Kidney capillary endothelial cell (primary cell): ENCODE measurements around the gene IRX3.

ENCODE experiments used
- DNase-seq: peaks from one replicate; pipeline ENCODE4 v3.0.0-alpha.2; 2018; ENCODE audit warnings: low spot score

The IRX3 gene

DNA sequence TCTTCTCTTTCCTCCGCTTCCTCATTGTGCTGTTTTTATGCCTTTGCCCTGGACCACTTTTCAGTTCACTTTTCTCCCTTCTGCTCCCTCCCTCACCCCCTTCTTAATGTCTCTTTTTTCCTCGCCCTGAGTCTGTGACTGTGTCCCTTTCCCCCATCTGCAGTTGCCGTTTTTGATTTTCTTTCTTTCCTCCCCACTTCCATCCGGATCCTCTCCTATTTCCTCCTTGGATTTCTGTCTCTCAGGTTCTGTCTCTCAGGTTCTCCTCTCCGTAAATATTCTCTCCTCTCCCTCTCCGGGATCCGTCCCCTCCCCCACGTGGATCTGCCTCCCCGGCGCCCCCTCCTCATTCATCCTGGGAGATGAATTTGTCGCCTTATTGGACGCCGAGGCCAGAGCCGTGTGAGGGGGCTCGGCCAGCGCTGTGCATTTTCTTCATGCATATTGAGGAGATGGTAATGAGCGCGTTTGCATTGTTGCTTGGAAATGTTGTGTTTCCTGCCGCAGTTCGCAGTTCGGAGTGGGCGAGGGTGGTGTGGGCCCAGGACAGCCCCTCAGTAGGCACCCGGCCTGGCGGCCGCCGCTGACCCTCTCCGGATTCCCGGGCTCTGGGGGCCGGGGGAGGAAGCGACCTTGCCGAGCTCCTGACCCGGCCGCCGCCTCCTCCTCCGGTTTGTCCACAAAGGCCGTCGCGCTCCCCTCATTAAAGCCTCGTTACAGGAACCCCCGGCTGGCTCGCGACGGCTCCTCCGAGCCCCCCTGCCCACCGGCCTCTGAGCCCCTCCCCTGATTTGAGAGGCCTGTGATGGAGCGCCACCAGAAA is 4.5 kb upstream of the IRX3 start:
- DNase-seq: no peak

DNA sequence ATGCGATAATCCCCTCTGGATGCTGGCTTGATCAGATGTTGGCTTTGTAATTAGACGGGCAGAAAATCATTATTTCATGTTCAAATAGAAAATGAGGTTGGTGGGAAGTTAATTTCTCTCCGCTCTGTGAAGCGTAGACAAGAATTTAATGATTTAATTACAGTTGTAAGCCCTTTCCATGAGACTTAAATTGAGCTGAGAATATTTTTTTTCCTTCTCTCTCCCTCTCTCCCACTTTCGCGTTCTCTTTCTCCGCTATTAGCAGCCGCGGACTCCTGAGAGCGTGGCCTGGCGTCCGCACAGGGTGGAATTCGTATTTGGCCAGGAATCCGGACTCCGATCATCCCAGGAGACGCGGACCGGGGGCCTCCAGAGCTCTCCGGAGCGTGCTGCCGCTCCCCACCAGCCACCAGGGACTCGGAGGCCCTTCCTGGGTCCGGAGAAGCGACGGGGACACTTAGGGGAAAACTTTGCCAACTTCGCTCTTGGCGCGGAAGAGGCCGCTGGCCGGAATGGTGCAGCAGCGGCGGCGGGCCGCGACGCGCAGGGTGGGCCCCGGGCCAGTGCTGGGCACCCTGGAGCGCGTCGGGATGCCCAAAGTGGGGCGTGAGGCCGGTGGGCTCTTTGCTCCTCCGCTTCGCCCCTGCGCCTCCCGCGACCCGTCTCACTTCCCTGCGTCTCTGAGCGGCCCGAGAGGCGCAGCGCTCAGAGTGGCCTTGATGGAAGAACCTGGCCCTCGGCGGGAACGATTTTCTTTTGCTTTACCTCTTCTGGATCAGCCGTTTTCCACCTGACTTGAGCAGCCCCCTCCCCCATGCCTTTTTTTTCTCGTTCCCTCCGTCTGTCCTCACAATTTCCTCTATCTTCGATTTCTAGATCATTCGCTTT is 3.6 kb upstream of the IRX3 start:
- DNase-seq: no peak

DNA sequence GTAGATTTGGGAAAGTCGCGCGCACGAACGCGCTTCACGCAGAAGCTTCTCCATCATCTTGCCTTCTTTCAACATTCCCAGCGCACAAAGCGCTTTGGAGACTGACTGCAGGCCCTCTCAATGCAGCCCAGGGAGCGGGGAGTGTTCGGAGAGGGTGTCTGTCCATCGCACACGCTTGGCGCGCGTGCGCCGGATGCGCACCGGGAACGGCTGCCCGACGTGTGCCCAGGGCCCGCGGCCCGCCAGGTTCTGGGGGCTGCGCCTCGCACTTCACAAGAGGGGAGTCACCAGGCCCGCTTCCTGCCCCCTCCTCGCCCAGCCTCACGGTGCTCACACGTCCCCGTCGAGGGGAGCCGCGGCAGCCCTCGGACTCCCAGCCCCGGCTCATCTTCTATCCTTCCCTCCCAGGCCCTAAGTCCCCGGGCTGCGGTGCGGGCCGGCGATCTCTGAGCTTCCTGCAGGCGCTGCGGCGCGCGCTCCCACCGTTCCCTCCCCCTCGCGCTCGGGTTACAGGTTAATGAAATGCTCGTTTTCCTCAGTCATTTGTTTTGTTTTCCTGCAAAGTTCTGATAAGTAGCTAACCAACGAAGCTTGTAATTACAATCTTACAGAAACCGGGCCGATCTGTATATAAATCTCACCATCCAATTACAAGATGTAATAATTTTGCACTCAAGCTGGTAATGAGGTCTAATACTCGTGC is 2.8 kb upstream of the IRX3 start:
- no peak for DNase-seq

DNA sequence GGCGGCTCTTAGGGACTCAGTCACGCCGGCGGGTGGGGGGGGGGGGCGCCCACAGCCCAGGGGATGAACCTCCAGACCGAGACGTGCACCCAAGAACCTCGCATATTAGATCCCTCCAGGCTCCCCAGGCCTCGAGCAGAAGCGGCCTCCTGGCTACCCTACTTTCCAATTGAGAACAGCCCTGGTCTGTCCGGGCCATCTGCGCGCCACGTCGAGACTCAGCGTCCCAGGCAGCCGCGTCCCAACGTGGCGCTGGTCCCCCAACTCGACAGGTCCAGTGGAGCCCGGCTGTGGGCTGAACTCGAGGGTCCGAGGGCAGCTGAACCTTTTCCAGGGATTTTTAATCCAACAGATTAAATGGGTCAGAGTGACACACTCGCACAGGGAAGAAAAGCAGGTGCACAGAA is 2.3 kb upstream of the IRX3 start:
- no peak for DNase-seq

DNA sequence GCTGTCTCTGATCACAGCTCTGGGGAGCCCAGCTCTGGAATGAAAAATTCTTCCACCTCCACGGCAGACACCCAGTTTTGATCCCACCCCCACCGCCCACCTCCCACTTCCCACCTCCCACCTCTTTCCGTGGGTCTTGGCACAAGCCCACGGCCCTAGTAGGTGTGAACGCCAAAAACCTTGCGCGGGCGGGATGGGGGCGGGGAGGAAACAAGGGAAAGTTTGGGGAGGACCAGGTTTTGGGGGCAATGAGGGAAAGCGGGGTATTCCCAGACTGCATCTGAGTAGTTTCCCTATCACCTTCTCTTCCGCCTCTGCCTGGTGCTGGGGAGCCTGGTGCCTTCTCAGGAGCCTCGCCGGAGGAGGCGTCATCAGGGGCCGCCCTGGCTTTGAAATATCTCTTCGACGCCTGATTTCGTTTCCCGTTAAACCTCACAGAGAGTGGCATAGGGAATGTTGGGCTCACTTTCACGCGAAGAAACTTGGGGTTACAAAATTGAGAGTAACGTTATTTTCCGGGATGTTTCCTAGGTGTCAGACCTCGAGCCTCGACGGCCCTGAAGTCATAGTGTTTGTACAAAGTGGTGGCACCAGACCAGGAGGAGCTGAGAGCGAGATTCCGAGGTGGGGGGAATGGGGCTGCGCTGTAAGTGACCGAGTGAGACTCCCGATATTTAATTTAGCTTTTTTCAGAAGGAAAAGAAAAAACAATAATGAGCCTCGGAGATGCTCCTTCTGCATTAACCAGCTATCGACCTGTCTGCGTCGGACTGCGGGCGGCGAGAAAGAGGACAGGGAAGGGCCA is 1.6 kb upstream of the IRX3 start:
- DNase-seq: no peak

DNA sequence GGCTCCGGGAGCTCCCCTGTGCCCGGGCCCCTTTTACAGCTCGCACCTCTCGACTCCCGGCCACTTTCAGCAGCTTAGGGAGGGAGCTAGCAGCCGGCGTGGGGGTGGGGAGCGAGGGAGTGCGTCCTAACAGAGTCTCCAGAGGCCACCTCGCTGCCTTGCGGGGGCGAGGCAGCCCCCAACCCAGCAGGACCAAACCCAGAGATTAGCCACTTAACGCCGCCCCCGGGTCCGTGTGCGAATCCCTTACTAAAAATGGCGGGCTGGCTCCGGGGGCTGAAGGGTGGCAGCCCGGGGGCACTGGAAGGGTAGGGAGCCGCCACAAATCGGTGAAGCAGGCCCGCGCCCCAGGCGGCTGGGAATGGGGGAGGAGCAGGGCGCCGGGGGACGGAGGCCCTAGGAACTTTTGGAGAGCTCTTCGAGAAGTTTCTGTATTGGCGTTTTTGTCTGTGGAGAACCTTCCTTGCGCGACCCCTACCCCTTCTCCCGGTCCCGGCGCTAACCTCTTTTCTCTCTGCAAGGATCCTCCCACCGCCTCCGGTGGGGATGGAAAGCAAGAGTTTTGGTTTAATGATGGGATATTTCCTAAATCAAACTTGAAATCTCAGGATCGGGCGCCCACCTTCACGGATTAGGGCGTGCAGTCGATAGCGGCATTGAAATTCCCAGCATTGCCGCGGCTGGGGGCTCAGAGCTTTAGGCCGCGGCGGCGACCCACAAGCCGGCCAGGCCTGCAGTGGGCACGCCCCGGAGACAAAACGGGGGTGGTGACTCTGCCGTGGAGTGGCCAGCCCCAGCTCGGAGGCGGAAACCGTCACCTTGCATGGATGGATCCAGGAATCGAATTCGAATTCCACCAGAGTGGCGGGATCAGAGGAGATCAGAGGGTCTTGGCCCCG is 793 bp upstream of the IRX3 start:
- no peak for DNase-seq

DNA sequence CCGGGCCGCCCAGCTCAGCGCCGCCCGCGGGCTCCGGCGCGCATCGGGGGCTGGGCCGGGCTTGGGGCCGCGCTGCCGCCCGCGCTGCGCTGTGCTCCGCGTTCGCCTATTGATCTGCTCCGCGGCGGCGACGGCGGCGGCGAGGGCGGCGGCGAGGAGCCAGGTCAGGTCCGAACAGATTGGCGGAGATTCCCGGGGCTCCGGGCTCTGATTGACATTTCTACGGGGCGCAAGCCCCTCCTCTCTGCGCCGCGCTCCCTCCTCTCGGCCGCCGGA is 559 bp downstream of the IRX3 start:
- no peak for DNase-seq

DNA sequence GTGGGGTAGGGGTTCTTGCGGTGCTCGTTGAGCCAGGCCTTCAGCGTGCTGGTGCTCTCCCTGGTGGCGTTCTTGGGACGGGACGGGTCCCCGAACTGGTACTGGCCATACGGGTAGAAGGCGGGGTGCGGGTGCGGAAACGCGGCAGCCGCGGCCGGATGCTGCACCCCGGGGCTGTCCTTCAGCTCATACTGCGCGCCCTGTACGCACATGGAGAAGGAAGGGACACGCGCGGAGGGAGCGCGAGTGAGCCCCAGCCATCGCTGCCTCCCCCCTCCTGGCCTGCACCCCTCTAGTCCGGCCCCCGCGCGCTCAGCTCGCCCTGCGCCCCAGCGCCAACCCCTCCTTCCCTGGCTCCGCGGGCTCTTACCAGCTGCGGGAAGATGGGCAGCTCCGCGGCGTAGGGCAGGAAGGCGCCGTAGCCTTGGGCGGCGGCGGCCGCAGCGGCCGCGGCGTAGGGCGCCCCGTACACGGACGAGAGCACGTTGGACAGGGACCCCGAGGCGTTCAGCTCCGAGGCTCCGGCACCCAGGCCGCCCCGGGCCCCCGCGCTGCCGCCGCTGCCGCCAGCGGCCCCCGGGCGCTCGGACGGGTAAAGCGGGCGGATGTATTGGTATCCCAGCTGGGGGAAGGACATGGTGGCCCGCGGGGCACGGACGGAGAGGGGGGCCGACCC is 1.0 kb downstream of the IRX3 start:
- no peak for DNase-seq

DNA sequence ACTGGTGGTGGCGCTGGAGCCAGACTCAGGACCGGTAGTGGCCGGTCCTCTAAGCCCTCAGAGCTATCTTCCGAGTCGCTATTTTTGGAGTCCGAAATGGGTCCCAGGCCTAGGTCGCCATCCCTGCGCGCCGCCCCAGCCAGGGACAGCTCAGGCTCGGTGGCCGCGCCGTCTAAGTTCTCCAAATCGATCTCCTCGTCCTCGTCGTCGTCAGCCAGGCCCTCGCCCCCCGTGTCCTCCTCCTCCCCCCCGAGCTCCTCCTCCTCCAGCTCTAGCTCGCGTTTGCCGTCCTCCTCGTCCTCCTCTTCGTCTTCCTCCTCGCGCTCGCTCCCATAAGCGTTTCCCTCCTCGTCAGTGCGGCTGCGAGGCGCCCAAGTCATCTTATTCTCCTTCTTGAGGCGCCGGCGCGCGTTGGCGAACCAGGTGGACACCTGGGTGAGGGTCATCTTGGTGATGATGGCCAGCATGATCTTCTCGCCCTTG is 1.6 kb downstream of the IRX3 start:
- no peak for DNase-seq

DNA sequence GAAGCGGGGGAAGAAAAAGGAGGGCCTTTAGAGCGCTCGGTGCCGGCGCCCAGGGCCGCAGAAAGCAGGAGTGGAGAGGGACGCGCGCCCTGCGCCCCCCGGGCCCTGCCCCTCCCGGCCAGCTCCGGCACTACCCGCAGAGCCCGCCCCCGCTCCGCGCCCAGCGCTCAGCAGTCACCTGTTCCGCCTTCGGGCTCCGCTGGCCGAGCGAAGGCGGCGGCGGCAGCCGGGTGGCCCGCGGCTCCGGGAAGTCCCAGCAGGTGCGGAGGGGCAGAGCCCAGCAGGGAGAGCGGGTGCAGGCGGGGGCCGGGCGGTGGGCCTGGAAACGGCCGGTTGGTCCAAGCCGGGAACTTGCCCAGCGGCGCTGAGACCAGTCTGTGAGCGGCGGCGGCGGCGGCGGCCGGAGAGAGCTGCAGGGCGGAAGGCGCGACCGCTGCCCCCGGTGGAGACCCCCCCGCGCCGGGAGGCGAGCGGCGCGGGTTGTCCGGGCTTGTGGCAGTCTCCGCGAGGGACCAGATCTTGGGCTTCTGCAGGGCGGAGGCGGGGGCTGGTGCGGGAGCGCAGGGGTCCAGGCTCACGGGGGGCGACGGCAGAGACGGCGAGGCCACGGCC is 2.2 kb downstream of the IRX3 start:
- no peak for DNase-seq

DNA sequence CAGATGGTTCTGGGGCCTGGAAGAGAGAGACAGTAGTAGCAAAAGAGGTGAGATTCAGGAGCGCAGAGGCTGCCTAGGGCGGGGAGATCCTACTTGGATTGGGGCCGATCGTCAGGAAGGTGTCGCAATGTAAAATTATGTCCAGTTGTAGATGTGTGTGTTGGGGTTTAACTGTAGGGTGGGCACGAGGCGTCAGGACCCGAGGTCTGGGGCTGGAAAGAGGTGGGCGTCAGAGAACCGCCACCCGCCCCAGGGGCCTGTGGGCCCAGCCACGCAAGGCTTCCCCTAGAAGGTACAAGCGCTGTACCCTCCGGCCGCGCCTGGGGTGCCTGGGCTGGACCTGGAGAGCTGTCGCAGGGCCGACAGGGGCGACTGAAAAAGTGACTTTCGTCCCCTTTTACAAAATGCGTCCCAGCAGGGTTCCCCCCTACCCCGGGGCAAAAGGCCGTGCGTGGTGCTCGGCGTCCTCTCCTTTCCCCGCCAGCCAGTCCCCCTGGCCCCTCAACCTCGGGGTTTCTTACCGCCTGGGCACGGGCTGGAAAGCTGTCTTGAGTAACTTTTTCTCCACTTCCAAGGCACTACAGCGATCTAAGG is 2.8 kb downstream of the IRX3 start:
- DNase-seq: no peak

DNA sequence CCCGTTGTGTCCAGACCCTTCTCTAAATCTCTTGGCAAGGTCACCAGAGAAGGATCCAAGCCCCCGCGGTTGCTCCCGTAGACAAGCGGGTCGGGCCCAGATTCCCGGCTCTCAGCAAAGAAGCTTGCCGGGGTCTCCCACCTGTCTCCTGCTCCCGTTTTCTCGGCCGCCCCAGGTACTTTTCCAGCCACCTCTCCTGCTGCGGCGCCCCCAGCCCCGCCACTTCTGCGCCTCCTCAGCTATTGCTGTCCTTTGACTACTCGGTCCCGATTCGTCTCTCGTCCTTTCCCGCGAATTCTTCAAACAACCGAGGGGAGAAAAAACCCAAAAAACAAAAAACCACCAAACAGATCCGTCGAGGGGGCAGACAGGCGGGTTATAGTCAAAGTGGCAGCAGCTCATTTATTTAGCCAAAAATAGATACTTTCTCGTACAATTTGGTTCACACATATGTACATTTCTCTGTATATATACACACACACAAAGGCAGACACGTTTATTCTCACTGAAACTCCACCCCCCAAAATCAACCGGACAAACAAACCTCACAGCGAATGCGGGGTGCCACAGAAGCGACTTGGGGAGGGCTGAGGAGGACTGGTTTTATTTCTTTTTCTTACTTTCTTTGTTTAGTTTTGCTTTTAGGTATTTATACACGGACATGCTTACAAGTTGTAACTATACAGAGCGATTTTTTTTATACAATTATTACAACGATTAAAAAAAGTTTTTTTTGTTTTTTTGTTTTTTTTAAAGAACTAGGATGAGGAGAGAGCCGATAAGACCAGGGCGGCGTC is 3.5 kb downstream of the IRX3 start:
- no peak for DNase-seq

DNA sequence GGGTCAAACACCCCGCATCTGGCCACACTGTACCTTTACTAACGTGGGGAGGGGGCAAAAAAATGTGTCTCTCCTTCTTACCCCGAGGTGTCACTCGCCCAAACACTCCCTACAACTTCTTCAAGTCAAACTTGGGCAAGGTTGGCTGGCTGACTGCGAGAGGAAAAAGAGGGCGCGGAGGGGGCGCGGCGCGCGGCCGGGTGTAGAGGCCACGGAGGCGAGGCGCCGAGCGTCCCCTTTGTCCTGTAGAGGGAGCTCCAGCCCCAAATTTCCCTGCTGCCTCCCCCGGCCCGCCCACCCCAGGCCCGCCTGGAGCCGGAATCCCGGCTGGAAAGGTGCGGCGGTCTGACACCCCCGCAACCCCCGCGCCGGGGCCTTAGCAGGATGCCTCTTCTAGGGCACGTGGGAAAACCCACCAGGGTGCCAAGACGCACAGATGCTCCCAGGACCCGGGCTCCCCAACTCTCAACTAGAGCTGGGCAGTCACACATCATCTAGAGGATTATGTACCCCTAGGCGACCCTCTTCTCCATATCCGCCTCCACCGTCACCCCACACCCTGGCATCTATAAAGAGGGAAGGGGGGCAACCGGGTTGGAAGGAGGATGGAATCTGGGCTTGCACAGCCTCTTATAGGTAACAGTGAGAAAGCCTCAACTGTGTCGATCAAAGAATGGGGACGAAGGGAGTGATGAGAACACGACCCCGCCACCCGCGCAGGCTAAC is 4.2 kb downstream of the IRX3 start:
- no peak for DNase-seq

DNA sequence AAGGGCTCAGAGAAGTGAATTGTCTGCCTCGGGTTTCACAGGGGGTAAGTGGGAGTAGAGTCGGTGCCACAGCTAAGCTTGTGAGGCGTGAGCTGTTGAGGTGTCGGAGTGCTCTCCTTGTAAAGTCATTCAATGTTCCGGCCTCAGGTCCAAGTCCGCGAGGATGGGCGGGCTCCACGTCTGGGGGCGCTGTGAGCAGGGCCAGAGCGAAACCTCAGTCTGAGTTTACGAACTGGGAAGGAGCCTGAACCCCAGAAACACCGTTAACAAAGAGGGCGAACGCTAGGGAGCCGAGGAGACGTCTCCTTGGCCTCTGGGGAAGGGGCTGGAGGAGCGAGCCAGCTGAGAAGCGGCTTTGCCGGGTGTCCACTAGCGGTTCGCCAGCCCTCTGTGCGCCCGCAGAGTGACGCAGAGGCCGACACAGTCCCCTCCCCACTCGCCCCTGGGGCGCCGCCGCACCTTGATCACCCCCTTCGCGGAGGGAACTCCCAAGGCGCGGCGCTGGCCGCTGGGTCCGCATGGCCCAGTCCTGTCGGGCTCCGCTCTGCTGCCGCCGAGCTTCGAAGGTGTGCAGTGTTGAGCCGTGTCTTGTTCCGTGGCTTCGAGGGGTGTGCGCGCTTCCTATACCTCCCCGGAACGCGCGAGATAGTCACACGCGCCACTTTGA is 4.9 kb downstream of the IRX3 start:
- DNase-seq: no peak

DNA sequence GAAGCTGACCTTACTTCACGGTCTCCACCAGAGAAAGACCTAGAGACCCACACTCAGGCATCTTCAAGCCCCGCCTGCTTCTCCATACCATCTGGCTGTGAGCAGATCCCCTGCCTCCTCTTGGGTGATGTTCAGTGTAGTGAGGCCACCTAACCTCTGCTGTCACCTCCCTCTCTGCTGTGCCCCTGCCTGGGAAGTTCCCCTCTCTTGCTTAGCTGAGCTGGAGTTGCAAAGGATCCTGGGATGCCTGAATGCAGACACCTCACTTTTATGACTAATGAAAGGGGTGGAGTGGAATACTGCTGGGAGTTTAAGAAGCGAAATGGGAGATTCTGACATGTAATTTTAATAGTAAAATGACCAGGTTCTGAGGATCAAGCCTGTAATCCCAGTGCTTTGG is 5.8 kb downstream of the IRX3 start:
- DNase-seq: no peak

DNA sequence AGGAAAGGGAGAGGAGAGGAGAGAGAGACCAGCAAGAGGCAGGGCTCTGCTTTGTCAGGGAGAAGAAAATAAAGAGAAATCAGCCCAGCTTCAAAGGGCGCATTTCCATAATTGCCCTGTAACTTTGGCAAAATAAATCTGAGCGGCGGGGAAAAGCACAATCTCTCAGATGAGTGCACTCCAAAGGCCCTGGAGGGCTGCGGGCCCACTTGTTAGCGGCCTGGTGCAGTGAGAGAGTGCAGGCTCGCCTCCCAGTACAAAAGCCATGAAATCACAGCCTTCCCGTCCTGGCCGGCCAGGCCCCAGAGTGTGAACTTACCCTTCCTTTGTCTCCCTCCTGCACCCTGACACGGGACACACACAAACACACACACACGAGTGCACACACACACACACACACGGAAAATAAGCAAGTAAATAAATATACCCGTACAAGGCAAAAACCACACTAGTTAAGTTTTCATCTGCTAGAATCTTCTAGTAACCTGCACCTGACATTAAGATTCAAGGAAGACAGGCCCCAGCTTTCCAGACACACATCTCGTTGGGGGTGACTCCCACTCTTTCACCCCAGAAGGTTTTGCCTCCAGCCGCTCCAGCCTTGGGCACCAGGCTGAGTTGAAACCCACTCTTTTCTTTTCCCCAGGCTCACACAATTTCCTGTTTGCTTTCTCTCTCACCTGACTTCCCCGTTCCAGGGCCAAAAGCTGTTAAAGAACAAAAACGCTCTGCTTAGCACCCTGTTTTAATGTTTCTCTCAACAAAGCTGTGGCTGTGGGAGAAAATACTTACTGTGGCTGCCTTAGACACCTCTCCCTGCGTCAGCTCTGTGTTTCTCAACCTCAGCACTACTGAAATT is 8.5 kb downstream of the IRX3 start:
- DNase-seq: no peak
